ENCODE data around the gene TOR1AIP1.
"Not testable (repeated sequence)": the region's sequence is repeated elsewhere in the genome, so short reads cannot be mapped to it uniquely, and the experiment has no call there.

The TOR1AIP1 gene
- 120 to 192 reads per million in 2 donors for total RNA-seq

GRCh38 chr1:179882253-179883039, at the start of gene TOR1AIP1:
Gene TOR1AIP1, plus strand, starts transcription at chr1:179882285. Its CDS starts 218 bp downstream, at chr1:179882503.
- peak; percentile 92 for DNase-seq

GRCh38 chr1:179836686-179837445, 45.2 kb upstream of the TOR1AIP1 start:
- DNase-seq, result not testable (repeated sequence)

GRCh38 chr1:179840107-179840506, 42.0 kb upstream of the TOR1AIP1 start:
- no peak for DNase-seq

GRCh38 chr1:179848233-179848632, 33.9 kb upstream of the TOR1AIP1 start:
- no peak for DNase-seq

GRCh38 chr1:179853102-179853501, 29.0 kb upstream of the TOR1AIP1 start:
- no peak for DNase-seq

- DNase-seq, result not testable (repeated sequence)
Measured at GRCh38 chr1:179855831-179856230, 26.3 kb upstream of the TOR1AIP1 start.

- DNase-seq, result no peak
Measured at GRCh38 chr1:179856296-179856695, 25.8 kb upstream of the TOR1AIP1 start.

GRCh38 chr1:179857009-179857408, 25.1 kb upstream of the TOR1AIP1 start:
- no peak for DNase-seq

- no peak for DNase-seq
Measured at GRCh38 chr1:179860652-179861051, 21.4 kb upstream of the TOR1AIP1 start.

GRCh38 chr1:179865377-179865776, 16.7 kb upstream of the TOR1AIP1 start:
- DNase-seq, result no peak

GRCh38 chr1:179866616-179867015, 15.5 kb upstream of the TOR1AIP1 start:
- DNase-seq, result no peak

GRCh38 chr1:179867493-179868330, 14.4 kb upstream of the TOR1AIP1 start:
- peak; percentile 29 for DNase-seq

- DNase-seq, result no peak
Measured at GRCh38 chr1:179870870-179871269, 11.2 kb upstream of the TOR1AIP1 start.

GRCh38 chr1:179871940-179872339, 10.1 kb upstream of the TOR1AIP1 start:
- DNase-seq, result no peak

GRCh38 chr1:179872558-179872957, 9.5 kb upstream of the TOR1AIP1 start:
- no peak for DNase-seq

GRCh38 chr1:179873438-179873851, 8.6 kb upstream of the TOR1AIP1 start:
- DNase-seq, result no peak

GRCh38 chr1:179875596-179876299, 6.3 kb upstream of the TOR1AIP1 start:
- DNase-seq, result no peak

GRCh38 chr1:179876300-179876715, 5.8 kb upstream of the TOR1AIP1 start:
- no peak for DNase-seq

GRCh38 chr1:179877586-179878265, 4.4 kb upstream of the TOR1AIP1 start, which contains the start of gene TOR1AIP2:
Gene TOR1AIP2, minus strand, starts transcription at chr1:179877803. Its CDS starts 25,138 bp downstream, at chr1:179852665.
- DNase-seq, result peak; percentile 77

- no peak for DNase-seq
Measured at GRCh38 chr1:179879797-179880196, 2.3 kb upstream of the TOR1AIP1 start.

GRCh38 chr1:179881642-179882252, 338 bp upstream of the TOR1AIP1 start:
- no peak for DNase-seq
